Measurements from ENCODE around the gene ZNF592.

GRCh38 chr15:84785053-84785452, 36.7 kb downstream of the ZNF592 start:
- TF ChIP-seq CTCF (IDR thresholded peaks at IDR 0.05; ENCODE audit: poor library complexity, severe bottlenecking) (no peak), POLR2AphosphoS5 (IDR thresholded peaks at IDR 0.05) (no peak), MXI1 (conservative IDR thresholded peaks at IDR 0.05; ENCODE audit: poor library complexity, severe bottlenecking) (no peak), EZH2 (IDR thresholded peaks at IDR 0.05; ENCODE audit: borderline replicate concordance, insufficient read depth, low read length, poor library complexity, severe bottlenecking) (no peak)
